K562 (cell line): ENCODE data around the gene MS4A13. TPM values are rescaled to one million over a fixed set of nuclear protein-coding genes. Genes with fewer than 3 reads are reported as not detected.

Source experiments
- ATAC-seq: fragments of 200-7000 bp; cut with Tn5 transposase; 3 replicates; pipeline ENCODE4 v1.9.1; 2020; ENCODE audit warnings: moderate library complexity
- BruUV-seq: library from RNA; stranded (reverse); fragments of 400-500 nt; replicated peaks from 2 replicates; lab custom pipeline; 2021; lab: Mats Ljungman, UMichigan
- CTCF ChIA-PET: fragments of 300-600 bp; formaldehyde crosslinking; extraction: SDS; loops from one replicate; lab custom pipeline; 2021; ENCODE audit warnings: low intra/inter-chr PET ratio; lab: Yijun Ruan, JAX
- POLR2A ChIA-PET: fragments of 300-600, 350-650 bp; sonication (Branson Sonifier 250); formaldehyde crosslinking; extraction: SDS; loops from one replicate; lab custom pipeline; 2021; ENCODE audit warnings: antibody characterized with exemption, inconsistent platforms; lab: Yijun Ruan, JAX
- DNase-seq, 4 experiments: peaks; one replicate each; pipeline versions ENCODE4 v3.0.0 to v3.0.0-alpha.2; 2011 to 2018; ENCODE audit warnings: low spot score in 3 of 4, mixed read lengths in 3 of 4; ENCODE audit errors: extremely low read depth in 1 of 4
- FAIRE-seq: peaks from 2 replicates; lab custom pipeline; 2011; peaks lifted over from hg19 to GRCh38; lab: Jason Lieb, UNC
- H2AFZ ChIP-seq: 2 replicates; pipeline ENCODE4 v1.6.0; 2011; ENCODE audit warnings: low read depth, low read length, control low read depth, inconsistent platforms
- H3K27ac ChIP-seq: fragments of 200-600 bp; 3 replicates; pipeline ENCODE4 v1.8.0; 2011; ENCODE audit warnings: low read depth, mild to moderate bottlenecking, control low read depth, inconsistent platforms, low read length, moderate library complexity, mixed read lengths; ENCODE audit errors: extremely low read depth
- H3K27me3 ChIP-seq, 2 experiments: fragments of 300-600 bp in 1 of 2; 2 replicates in 1 of 2; 3 replicates in 1 of 2; pipeline versions ENCODE4 v1.6.0 to v1.8.0; 2011; ENCODE audit warnings: inconsistent platforms in 2 of 2, low read length in 2 of 2, mild to moderate bottlenecking in 1 of 2, mixed read lengths in 1 of 2, moderate library complexity in 1 of 2; ENCODE audit not compliant: control insufficient read depth in 2 of 2, insufficient read depth in 2 of 2
- H3K36me3 ChIP-seq: fragments of 300-600 bp; 3 replicates; pipeline ENCODE4 v1.8.0; 2011; ENCODE audit warnings: mild to moderate bottlenecking, low read length, inconsistent platforms; ENCODE audit not compliant: control insufficient read depth, insufficient read depth
- H3K4me1 ChIP-seq, 2 experiments: fragments of 200-600 bp in 1 of 2; replicated peaks in 1 of 2; 2 replicates in 1 of 2; 3 replicates in 1 of 2; pipeline versions ENCODE4 v1.5.1 to v1.8.0; 2011; ENCODE audit warnings: inconsistent platforms in 2 of 2, low read length in 2 of 2, mild to moderate bottlenecking in 1 of 2, mixed read lengths in 1 of 2, moderate library complexity in 1 of 2; ENCODE audit not compliant: control insufficient read depth in 2 of 2, insufficient read depth in 2 of 2
- H3K4me2 ChIP-seq: 2 replicates; pipeline ENCODE4 v1.6.1; 2011; ENCODE audit warnings: low read length, control low read depth, inconsistent platforms, mixed read lengths; ENCODE audit not compliant: insufficient read depth
- H3K4me3 ChIP-seq: fragments of 200-600 bp; sonication (generic), shearing (Covaris generic); 2 replicates; pipeline ENCODE4 v1.5.1; 2016; ENCODE audit warnings: control low read depth, inconsistent platforms
- H3K79me2 ChIP-seq: fragments of 200-600 bp; 3 replicates; pipeline ENCODE4 v1.8.0; 2011; ENCODE audit warnings: low read length, inconsistent platforms; ENCODE audit not compliant: control insufficient read depth, insufficient read depth
- H3K9ac ChIP-seq, 2 experiments: 2 replicates each; pipeline versions ENCODE4 v1.6.0 to v1.6.1; 2011; ENCODE audit warnings: low read depth in 2 of 2, low read length in 2 of 2, control low read depth in 1 of 2, inconsistent platforms in 1 of 2, mild to moderate bottlenecking in 1 of 2, mixed read lengths in 1 of 2; ENCODE audit not compliant: insufficient read depth in 1 of 2
- H3K9me1 ChIP-seq: one replicate; pipeline ENCODE4 v1.6.0; 2011; ENCODE audit warnings: inconsistent platforms, mild to moderate bottlenecking, low read length, moderate library complexity; ENCODE audit not compliant: control insufficient read depth, insufficient read depth
- H3K9me3 ChIP-seq: replicated peaks from 2 replicates; pipeline ENCODE4 v1.5.1; 2011; ENCODE audit warnings: low read depth, low read length, inconsistent platforms; ENCODE audit not compliant: control insufficient read depth, insufficient read depth
- H4K20me1 ChIP-seq: replicated peaks from 2 replicates; pipeline ENCODE4 v1.6.1; 2011; ENCODE audit warnings: low read length, inconsistent platforms, mixed read lengths; ENCODE audit not compliant: control insufficient read depth, insufficient read depth
- ARNT ChIP-seq, 2 experiments: fragments of 450-650 bp; IDR thresholded peaks; 2 replicates each; pipeline ENCODE4 v1.6.1; 2016; ENCODE audit warnings: mild to moderate bottlenecking in 1 of 2
- BACH1 ChIP-seq: fragments of 200-800 bp; sonication (Bioruptor generic); IDR thresholded peaks from 2 replicates; pipeline ENCODE4 v1.6.1; 2016; ENCODE audit warnings: missing genetic modification characterization, missing compliant biosample characterization
- C11orf30 ChIP-seq: fragments of 450-650 bp; IDR thresholded peaks from 2 replicates; pipeline ENCODE4 v1.6.1; 2016; ENCODE audit warnings: low read depth, mild to moderate bottlenecking
- ESRRA ChIP-seq: fragments of 450-650 bp; IDR thresholded peaks from 2 replicates; pipeline ENCODE4 v1.6.1; 2014; ENCODE audit warnings: low read depth, mild to moderate bottlenecking, moderate library complexity, borderline replicate concordance
- MAFF ChIP-seq: IDR thresholded peaks from 2 replicates; pipeline ENCODE4 v1.6.1; 2012; ENCODE audit warnings: low read length, improper control_type of control experiment
- MAFG ChIP-seq: fragments of 450-650 bp; conservative IDR thresholded peaks from 2 replicates; pipeline ENCODE4 v1.6.1; 2016; ENCODE audit warnings: missing genetic modification characterization, missing compliant biosample characterization
- PCBP1 ChIP-seq: fragments of 200-400 bp; formaldehyde crosslinking; IDR thresholded peaks from 2 replicates; pipeline ENCODE4 v1.6.1; 2018; ENCODE audit warnings: mild to moderate bottlenecking, low read depth, low read length; ENCODE audit not compliant: poor library complexity, severe bottlenecking
- RNF2 ChIP-seq: sonication (generic); IDR thresholded peaks from 2 replicates; pipeline ENCODE4 v1.6.1; 2016
- TARDBP ChIP-seq: fragments of 450-650 bp; IDR thresholded peaks from 2 replicates; pipeline ENCODE4 v1.6.1; 2016
- XRCC3 ChIP-seq: fragments of 450-650 bp; IDR thresholded peaks from 2 replicates; pipeline ENCODE4 v1.6.1; 2017; ENCODE audit warnings: mild to moderate bottlenecking, moderate library complexity
- ZEB2 ChIP-seq: fragments of 450-650 bp; IDR thresholded peaks from 2 replicates; pipeline ENCODE4 v1.6.1; 2016
- ZNF133 ChIP-seq: fragments of 250-450 bp; sonication (Bioruptor Pico); IDR thresholded peaks from 2 replicates; pipeline ENCODE4 v1.4.0; 2020; ENCODE audit warnings: mild to moderate bottlenecking
- ZNF316 ChIP-seq: fragments of 450-650 bp; IDR thresholded peaks from 2 replicates; pipeline ENCODE4 v1.6.1; 2016
- ZNF561 ChIP-seq: fragments of 450-650 bp; formaldehyde crosslinking; conservative IDR thresholded peaks from 2 replicates; pipeline ENCODE4 v1.4.0; 2020; ENCODE audit warnings: mild to moderate bottlenecking, moderate library complexity
- ZNF589 ChIP-seq: fragments of 200-800 bp; sonication (Bioruptor generic); IDR thresholded peaks from 2 replicates; pipeline ENCODE4 v1.6.1; 2016; ENCODE audit warnings: low read depth, missing genetic modification characterization, missing compliant biosample characterization
- WGBS: fragments of 100-300 bp; shearing (Covaris generic); methylation state at CpG from one replicate; pipeline ENCODE4 v1.1.6; 2016; ENCODE audit warnings: low coverage, mixed read lengths; ENCODE audit not compliant: insufficient coverage; ENCODE audit errors: missing lambda C conversion rate; 5-methylcytosine and 5-hydroxymethylcytosine counted together
- in situ Hi-C: fragments of 300-500 bp; cut with MboI; formaldehyde crosslinking; loops from 4 replicates; pipeline ENCODE4 v1.15.0; 2018; ENCODE audit warnings: inconsistent platforms, mixed read lengths
- intact Hi-C: fragments of 100-400 bp; cut with micrococcal nuclease; formaldehyde crosslinking; loops from 2 replicates; pipeline ENCODE4 v1.14.2; 2022
- polyA plus RNA-seq, 8 experiments: library from polyadenylated mRNA; depleted of rRNA in 4 of 8; stranded (reverse) in 5 of 8; unstranded in 3 of 8; fragments of >200 nt; fragmentation: Nextera tagmentation in 2 of 8; fragmentation: Illumina TruSeq in 1 of 8; extraction: Ambion mirVana in 2 of 8; extraction: Trizol in 1 of 8; gene quantifications; 2 replicates each; pipeline versions ENCODE4 v1.2.1 to v1.2.3, GENCODE V29; 2011 to 2014; ENCODE audit warnings: inconsistent platforms in 1 of 8, missing spikeins in 1 of 8
- total RNA-seq, 7 experiments: library from RNA; depleted of rRNA in 6 of 7; stranded (reverse); fragments of >200 nt in 6 of 7; fragmentation: Illumina TruSeq in 2 of 7; extraction: Trizol in 2 of 7; gene quantifications; 2 replicates each; pipeline versions ENCODE4 v1.2.1 to v1.2.3, GENCODE V29; 2011 to 2021; ENCODE audit warnings: low replicate concordance in 1 of 7
- TF ChIP-seq, protein P1 (sequence below): sonication (generic); formaldehyde crosslinking; IDR thresholded peaks from 2 replicates; pipeline ENCODE4 v1.8.0; 2022; ENCODE audit warnings: missing genetic modification reagents, mild to moderate bottlenecking, borderline replicate concordance
- TF ChIP-seq, protein P2 (sequence below): IDR thresholded peaks from 2 replicates; pipeline ENCODE4 v1.6.1; 2012; ENCODE audit warnings: low read depth, low read length, improper control_type of control experiment, borderline replicate concordance

MS4A13 gene
- total and polyA plus RNA-seq, 9 of the 15 experiments (the other 6 are each of a cell fraction or from before 2014, with no cell fraction given): 0.15 to 0.43 (median 0.36) TPM; not detected in 6

- no peak for TF ChIP-seq BACH1 (tag)
These were observed 22.6 kb upstream of the MS4A13 start, which contains the start of gene MS4A12 (continued) for GRCh38 chr11:60492488-60493009.

DNA sequence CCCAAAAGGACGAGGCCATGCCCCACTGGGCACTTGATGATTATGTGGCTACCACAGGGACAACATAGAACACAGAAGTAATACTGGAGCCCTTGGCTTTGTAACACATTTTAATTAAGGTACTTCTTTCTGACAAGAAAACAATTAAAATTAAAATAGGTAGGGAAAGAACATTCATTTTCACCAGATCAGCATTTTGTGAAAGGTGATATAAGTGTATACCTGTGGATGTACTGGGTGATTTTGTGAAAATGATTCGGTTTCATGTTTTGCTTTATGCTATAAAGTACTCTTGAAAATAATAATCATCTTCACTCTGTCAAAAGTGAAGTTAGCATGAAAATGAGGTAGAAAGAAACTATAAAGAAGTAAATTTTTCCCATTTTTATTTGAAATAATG is 21.7 kb upstream of the MS4A13 start:
- WGBS: 0% methylated on average over 2 of the region's 2 CpGs

GRCh38 chr11:60498399-60498798 is 16.8 kb upstream of the MS4A13 start:
- CTCF ChIA-PET: no interaction called here
- Histone ChIP-seq H3K27me3 (peaks cover 0 to 5% of the 10 kb centered on the region in 2 experiments; a peak in 1 of 5 replicates), H4K20me1 (no peaks in the 10 kb centered on the region), H3K4me1 (no peaks in the 10 kb centered on the region), H3K79me2 (no peaks in the 10 kb centered on the region), H3K4me2 (no peak overlapping the region), H3K27ac (no peak overlapping the region), H3K9me3 (no peaks in the 10 kb centered on the region), H3K9me1 (no peaks in the 10 kb centered on the region), H2AFZ (no peak overlapping the region), H3K36me3 (no peaks in the 10 kb centered on the region), H3K4me3 (no peak overlapping the region), H3K9ac (no peak overlapping the region)
- no TSS peak for BruUV-seq
- DNase-seq (no peak), FAIRE-seq (no peak), ATAC-seq (no peak)
- 0% methylated on average over 2 of the region's 2 CpGs for WGBS
- in situ Hi-C loops: no loop called here
- intact Hi-C loops: no loop called here
- POLR2A ChIA-PET: no interaction called here
- TF ChIP-seq ZNF589: no peak
- TF ChIP-seq ZNF561: no peak
- no peak for TF ChIP-seq ESRRA
- no peak for TF ChIP-seq XRCC3
- TF ChIP-seq, protein P1, sequence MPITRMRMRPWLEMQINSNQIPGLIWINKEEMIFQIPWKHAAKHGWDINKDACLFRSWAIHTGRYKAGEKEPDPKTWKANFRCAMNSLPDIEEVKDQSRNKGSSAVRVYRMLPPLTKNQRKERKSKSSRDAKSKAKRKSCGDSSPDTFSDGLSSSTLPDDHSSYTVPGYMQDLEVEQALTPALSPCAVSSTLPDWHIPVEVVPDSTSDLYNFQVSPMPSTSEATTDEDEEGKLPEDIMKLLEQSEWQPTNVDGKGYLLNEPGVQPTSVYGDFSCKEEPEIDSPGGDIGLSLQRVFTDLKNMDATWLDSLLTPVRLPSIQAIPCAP: no peak
- no peak for TF ChIP-seq PCBP1
- no peak for TF ChIP-seq TARDBP
- TF ChIP-seq, protein P2, sequence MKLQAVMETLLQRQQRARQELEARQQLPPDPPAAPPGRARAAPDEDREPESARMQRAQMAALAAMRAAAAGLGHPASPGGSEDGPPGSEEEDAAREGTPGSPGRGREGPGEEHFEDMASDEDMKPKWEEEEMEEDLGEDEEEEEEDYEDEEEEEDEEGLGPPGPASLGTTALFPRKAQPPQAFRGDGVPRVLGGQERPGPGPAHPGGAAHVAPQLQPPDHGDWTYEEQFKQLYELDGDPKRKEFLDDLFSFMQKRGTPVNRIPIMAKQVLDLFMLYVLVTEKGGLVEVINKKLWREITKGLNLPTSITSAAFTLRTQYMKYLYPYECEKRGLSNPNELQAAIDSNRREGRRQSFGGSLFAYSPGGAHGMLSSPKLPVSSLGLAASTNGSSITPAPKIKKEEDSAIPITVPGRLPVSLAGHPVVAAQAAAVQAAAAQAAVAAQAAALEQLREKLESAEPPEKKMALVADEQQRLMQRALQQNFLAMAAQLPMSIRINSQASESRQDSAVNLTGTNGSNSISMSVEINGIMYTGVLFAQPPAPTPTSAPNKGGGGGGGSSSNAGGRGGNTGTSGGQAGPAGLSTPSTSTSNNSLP: no peak
- TF ChIP-seq ARNT (IDR thresholded peaks at IDR 0.05): no peak
- no peak for TF ChIP-seq ZEB2

More for the DNA sequence above, 21.7 kb upstream of the MS4A13 start:
- H3K4me1 ChIP-seq: no peaks in the 10 kb centered on the region
- BruUV-seq: no TSS peak
- ChIA-PET POLR2A (interaction anchor here (0.6 kb wide), 2 partner anchors 232 to 660 kb away, joined by 3 to 4 read pairs; no protein-coding TSS in a partner anchor), CTCF (no interaction called here)
- no peak overlapping the region for H3K4me2 ChIP-seq
- no peak overlapping the region for H3K4me3 ChIP-seq
- H4K20me1 ChIP-seq: no peaks in the 10 kb centered on the region
- no peak for DNase-seq
- H3K79me2 ChIP-seq: no peaks in the 10 kb centered on the region
- peaks cover 0 to 5% of the 10 kb centered on the region in 2 experiments; a peak in 1 of 5 replicates for H3K27me3 ChIP-seq
- H3K9ac ChIP-seq: no peak overlapping the region
- no peaks in the 10 kb centered on the region for H3K36me3 ChIP-seq
- H3K9me1 ChIP-seq: no peaks in the 10 kb centered on the region
- ATAC-seq: no peak
- in situ Hi-C loops (no loop called here), intact Hi-C loops (no loop called here)
- no peak overlapping the region for H2AFZ ChIP-seq
- peak; percentile 66 for TF ChIP-seq ZNF316
- TF ChIP-seq MAFF: peak; percentile 41
- TF ChIP-seq C11orf30: peak; percentile 52; the same call in 1 of the 2 replicates
- 0 out of 2 replicates have a peak, but pooled peaks have one; percentile 15 for TF ChIP-seq MAFG
- TF ChIP-seq ZNF133 (CRISPR knock-in tag): no peak
- TF ChIP-seq RNF2: no peak
- H3K27ac ChIP-seq: no peak overlapping the region
- no peaks in the 10 kb centered on the region for H3K9me3 ChIP-seq
- FAIRE-seq: no peak
